Subcutaneous adipose tissue (tissue), 4 donors: ENCODE results near the gene TREH. TPM values are rescaled to one million over a fixed set of nuclear protein-coding genes. Genes with fewer than 3 reads are reported as not detected.

Experiments used
- total RNA-seq, 4 donors: library from RNA; depleted of rRNA; stranded (reverse); fragments of >200 nt; gene quantifications; one replicate each; pipeline ENCODE4 v1.1.0, GENCODE V29; 2016
- TF ChIP-seq, protein P1 (sequence below): fragments of 450-650 bp; IDR thresholded peaks from one replicate; pipeline ENCODE4 v1.5.1; 2016; ENCODE audit warnings: low read depth, mild to moderate bottlenecking, control low read depth, antibody characterized with exemption, moderate library complexity

Gene TREH
- total RNA-seq, 4 donors from 2014 or later, result not detected

DNA sequence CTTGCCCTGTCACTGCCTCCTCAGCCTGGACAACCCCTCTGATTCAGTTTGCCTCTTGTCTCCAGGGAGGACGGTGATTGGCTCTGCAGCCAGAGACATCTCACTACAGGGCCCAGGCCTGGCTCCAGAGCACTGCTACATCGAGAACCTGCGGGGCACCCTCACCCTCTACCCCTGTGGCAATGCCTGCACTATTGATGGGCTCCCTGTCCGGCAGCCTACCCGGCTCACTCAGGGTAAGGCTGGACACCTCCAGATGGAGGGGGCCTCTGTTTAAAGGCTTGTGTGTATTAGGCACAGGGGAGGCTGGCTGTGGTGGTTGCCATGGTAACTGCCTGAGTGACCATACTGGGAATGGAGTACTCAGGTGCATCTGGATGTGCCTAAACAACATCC lies 63.5 kb downstream of the TREH start:
- TF ChIP-seq, protein P1, sequence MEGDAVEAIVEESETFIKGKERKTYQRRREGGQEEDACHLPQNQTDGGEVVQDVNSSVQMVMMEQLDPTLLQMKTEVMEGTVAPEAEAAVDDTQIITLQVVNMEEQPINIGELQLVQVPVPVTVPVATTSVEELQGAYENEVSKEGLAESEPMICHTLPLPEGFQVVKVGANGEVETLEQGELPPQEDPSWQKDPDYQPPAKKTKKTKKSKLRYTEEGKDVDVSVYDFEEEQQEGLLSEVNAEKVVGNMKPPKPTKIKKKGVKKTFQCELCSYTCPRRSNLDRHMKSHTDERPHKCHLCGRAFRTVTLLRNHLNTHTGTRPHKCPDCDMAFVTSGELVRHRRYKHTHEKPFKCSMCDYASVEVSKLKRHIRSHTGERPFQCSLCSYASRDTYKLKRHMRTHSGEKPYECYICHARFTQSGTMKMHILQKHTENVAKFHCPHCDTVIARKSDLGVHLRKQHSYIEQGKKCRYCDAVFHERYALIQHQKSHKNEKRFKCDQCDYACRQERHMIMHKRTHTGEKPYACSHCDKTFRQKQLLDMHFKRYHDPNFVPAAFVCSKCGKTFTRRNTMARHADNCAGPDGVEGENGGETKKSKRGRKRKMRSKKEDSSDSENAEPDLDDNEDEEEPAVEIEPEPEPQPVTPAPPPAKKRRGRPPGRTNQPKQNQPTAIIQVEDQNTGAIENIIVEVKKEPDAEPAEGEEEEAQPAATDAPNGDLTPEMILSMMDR, result no peak

DNA sequence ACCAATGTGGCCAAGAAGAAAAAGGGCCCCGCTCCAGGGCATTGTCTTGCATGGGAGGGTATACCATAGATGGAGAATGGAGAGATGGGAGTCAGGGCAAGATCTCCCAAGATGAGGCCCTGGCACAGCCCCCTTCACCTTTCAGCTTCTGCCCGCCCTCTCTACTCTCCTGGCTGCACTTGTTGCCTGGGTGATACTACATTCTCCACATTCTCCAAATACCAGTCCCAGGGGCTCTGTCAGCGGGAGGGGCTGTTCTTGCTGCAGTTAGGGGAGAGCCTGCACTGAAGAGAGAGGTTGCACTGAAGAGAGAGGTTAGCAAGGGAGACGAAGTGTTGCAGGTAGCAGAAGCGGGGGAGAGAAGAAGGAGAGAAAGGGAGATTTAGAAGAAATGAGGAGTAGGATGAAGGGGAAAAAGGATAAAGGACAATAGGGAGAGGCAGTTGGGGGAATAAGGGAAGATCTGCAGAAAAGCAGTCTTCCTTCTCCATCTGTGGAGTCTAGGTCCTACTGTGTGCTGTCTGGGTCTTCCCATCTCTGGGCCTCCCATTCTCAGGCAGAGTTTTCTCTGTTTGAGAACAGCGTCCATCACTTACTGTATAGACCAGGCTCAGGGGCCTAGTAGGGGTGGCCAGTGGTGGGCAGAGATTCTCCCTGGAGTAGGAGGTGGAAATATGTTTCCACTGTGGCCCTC lies 64.0 kb downstream of the TREH start:
- TF ChIP-seq, protein P1, result no peak

DNA sequence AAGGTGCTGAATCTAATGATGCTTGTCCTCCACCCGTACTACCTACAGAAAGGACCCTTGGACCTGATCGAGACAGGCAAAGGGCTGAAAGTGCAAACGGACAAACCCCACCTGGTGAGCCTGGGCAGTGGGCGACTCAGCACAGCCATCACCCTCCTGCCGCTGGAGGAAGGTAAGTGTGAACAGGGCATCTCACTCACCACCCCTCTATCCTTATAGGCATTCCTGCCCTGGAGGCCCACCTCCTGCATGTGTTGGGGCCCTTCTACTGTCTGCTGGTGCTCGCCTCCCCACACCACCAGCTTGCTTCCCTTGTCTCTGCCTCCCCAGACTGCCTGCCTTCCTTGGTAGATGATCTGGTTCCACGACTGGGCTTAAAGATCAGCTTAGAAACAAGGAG lies 64.9 kb downstream of the TREH start:
- TF ChIP-seq, protein P1, result no peak

DNA sequence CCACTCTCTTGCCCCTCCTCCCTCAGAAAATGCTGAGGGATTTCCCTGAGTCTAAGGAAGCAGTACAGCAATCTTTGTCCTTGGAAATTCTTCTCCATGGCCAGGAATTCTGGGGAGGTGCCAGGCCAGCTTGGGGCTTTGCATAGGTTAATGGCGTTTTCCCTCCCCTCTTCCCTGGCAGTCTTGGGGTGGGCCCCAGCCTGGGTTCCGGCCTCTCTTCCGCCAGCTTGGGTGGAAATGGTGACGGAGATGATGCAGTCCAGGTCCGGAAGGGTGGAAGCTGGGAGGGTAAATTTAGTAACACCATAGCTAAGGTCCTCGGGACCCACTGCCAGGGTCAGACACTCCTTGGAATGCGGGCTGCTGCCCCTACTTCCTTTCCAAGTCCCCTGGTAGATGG lies 67.1 kb downstream of the TREH start:
- TF ChIP-seq, protein P1, result no peak

DNA sequence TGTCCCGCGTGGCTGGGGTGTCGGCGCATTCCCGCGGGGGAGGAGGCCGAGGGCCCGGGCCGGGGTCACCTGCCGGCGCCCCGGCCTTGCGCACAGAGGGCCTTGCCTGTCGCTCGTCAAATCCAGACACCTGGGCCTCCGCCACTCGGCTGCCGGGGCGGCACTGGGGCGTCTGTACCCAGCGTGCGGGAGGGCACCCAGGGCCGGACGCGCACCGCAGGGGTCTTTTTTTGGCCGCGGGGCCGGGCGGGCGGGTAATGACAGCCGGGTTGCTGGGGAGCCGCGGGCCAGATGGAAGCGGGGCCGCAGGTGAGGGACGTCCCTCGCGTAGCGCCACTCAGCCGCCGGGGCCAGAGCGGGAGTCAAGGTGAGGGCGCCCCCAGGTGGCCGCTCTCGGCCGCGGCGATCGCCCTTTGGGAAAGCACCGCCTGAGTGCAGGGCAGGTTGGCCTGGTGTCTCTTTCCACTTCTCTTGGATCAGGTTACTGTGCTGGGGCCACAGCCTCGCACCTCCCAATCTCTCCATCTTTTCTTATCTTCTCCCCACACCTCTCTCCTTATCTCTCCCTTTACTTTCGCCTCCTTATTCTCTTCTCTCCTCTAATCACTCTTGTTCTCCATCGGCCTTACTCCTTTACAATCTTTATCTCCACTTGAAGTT lies 68.5 kb downstream of the TREH start:
- TF ChIP-seq, protein P1, result no peak

DNA sequence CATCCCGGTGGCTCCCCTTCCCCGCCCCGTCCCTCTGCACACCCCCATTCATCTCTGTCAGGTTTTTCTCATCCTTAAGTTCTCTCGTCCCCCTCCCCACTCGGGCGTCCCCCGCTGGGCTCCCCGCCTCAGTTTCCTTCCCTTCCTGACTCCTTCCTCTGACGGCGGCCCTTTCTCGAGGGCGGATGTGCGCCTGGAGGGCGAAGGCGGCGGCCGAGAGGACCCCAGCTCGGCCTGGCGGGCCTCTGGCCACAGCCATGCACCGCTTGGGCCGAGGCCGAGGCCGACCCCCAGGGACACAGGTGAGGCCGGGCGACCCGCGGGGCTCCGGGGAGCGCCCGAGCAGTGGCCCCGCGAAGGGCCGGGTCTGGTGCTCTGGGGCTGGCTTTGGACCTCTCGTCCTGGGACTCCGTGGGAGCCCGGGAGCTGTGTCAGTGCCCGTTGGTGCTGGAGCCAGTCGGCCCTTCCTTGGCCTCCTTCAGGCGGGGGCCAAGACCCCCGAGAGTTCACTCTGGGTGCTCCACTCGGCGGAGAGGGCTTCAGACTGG lies 69.2 kb downstream of the TREH start:
- TF ChIP-seq, protein P1, result no peak

DNA sequence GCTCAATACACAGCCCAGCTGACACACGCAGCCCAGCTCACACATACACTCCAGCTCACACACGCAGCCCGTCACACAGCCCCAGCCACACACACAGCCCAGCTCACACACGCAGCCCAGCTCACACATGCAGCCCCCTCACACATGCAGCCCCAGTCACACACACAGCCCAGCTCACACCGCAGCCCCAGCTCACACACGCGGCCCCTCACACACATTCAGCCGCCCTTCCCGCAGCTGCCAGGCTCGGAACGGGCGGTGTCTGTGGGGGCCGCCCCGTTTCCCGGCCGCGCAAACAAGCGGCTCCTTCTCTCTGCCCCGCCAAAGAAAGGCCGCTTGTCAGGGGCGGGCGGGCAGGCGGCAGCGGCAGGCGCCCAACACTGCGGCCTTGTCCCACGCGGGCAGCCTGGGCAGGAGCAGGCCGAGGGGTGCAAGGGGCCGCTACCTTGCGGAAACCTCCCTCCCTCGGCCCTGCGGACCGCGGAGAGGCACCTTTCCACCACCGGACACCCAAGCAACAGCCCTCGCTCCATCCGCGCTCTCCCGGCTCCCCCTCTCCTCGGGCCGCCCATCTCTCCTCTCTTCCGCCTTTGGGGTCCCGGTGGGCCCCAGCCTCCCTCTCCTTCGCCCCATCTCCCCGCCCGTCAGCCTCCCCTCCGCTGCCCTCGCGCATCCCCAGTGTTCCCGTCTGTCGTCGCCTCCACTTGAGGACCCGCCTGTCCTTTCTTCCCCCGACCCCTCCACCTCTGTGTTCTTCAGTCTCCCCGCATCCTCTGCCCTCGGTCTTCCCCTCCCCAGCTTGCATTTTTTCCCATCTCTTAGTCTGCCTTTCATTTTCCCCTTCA lies 69.8 kb downstream of the TREH start:
- TF ChIP-seq, protein P1, result no peak
